Trophoblast cell (in vitro differentiated cells and primary cell): ENCODE data around the gene MYO5B.
"Not testable (repeated sequence)": the region's sequence is repeated elsewhere in the genome, so short reads cannot be mapped to it uniquely, and the experiment has no call there.

Experiments used
- DNase-seq, 2 donors: peaks; one replicate each; pipeline ENCODE4 v3.0.0-alpha.2; 2016
- H2AFZ ChIP-seq: 2 replicates; pipeline ENCODE4 v1.6.1; 2013; ENCODE audit warnings: low read length, moderate library complexity, mild to moderate bottlenecking; ENCODE audit not compliant: insufficient read depth, poor library complexity
- H2AK5ac ChIP-seq: 2 replicates; pipeline ENCODE4 v1.6.1; 2013; ENCODE audit warnings: mild to moderate bottlenecking, low read length
- H2BK120ac ChIP-seq: 2 replicates; pipeline ENCODE4 v1.6.1; 2013; ENCODE audit warnings: low read length, mild to moderate bottlenecking, moderate library complexity; ENCODE audit not compliant: insufficient read depth, poor library complexity
- H2BK12ac ChIP-seq: 2 replicates; pipeline ENCODE4 v1.6.1; 2013; ENCODE audit warnings: mild to moderate bottlenecking, low read length, moderate library complexity
- H2BK5ac ChIP-seq: 2 replicates; pipeline ENCODE4 v1.6.1; 2013; ENCODE audit warnings: low read length, low read depth, moderate library complexity, mild to moderate bottlenecking; ENCODE audit not compliant: poor library complexity
- H3K14ac ChIP-seq: 2 replicates; pipeline ENCODE4 v1.6.1; 2013; ENCODE audit warnings: mild to moderate bottlenecking, low read length
- H3K18ac ChIP-seq: 2 replicates; pipeline ENCODE4 v1.6.1; 2013; ENCODE audit warnings: mild to moderate bottlenecking, low read length
- H3K23ac ChIP-seq: 2 replicates; pipeline ENCODE4 v1.6.1; 2013; ENCODE audit warnings: low read length
- H3K27ac ChIP-seq: 2 replicates; pipeline ENCODE4 v1.5.1; 2013; ENCODE audit warnings: low read depth, mild to moderate bottlenecking, inconsistent platforms, low read length, moderate library complexity
- H3K27me3 ChIP-seq: 2 replicates; pipeline ENCODE4 v1.6.1; 2013; ENCODE audit warnings: inconsistent platforms, mild to moderate bottlenecking, low read length, moderate library complexity; ENCODE audit not compliant: insufficient read depth
- H3K36me3 ChIP-seq, 2 experiments: 1 replicate in 1 of 2; 2 replicates in 1 of 2; pipeline ENCODE4 v1.6.1; 2013; ENCODE audit warnings: low read length in 2 of 2, mild to moderate bottlenecking in 2 of 2, moderate library complexity in 1 of 2; ENCODE audit not compliant: insufficient read depth in 2 of 2, control insufficient read depth in 1 of 2
- H3K4ac ChIP-seq: 2 replicates; pipeline ENCODE4 v1.6.1; 2013; ENCODE audit warnings: low read depth, mild to moderate bottlenecking, low read length, moderate library complexity
- H3K4me1 ChIP-seq, 2 experiments: 1 replicate in 1 of 2; 2 replicates in 1 of 2; pipeline ENCODE4 v1.6.1; 2013; ENCODE audit warnings: low read length in 2 of 2, mild to moderate bottlenecking in 2 of 2, moderate library complexity in 1 of 2; ENCODE audit not compliant: insufficient read depth in 2 of 2, control insufficient read depth in 1 of 2
- H3K4me2 ChIP-seq: 2 replicates; pipeline ENCODE4 v1.6.1; 2013; ENCODE audit warnings: inconsistent platforms, mild to moderate bottlenecking, low read length, moderate library complexity
- H3K4me3 ChIP-seq: 2 replicates; pipeline ENCODE4 v1.5.1; 2013; ENCODE audit warnings: mild to moderate bottlenecking, low read depth, low read length, inconsistent platforms
- H3K79me1 ChIP-seq: one replicate; pipeline ENCODE4 v1.6.1; 2013; ENCODE audit warnings: low read length
- H3K79me2 ChIP-seq: 2 replicates; pipeline ENCODE4 v1.6.1; 2013; ENCODE audit warnings: low read length, mild to moderate bottlenecking; ENCODE audit not compliant: control insufficient read depth, insufficient read depth, poor library complexity
- H3K9ac ChIP-seq: 2 replicates; pipeline ENCODE4 v1.6.1; 2013; ENCODE audit warnings: mild to moderate bottlenecking, low read length
- H3K9me3 ChIP-seq: 2 replicates; pipeline ENCODE4 v1.6.1; 2013; ENCODE audit warnings: low read depth, mild to moderate bottlenecking, control low read depth, inconsistent platforms, low read length; ENCODE audit not compliant: insufficient read depth
- H4K12ac ChIP-seq: 2 replicates; pipeline ENCODE4 v1.6.1; 2013; ENCODE audit warnings: low read depth, mild to moderate bottlenecking, low read length, moderate library complexity
- H4K8ac ChIP-seq: 2 replicates; pipeline ENCODE4 v1.6.1; 2013; ENCODE audit warnings: low read depth, mild to moderate bottlenecking, low read length, moderate library complexity
- H4K91ac ChIP-seq: one replicate; pipeline ENCODE4 v1.6.1; 2013; ENCODE audit warnings: low read depth, mild to moderate bottlenecking, low read length, moderate library complexity
- WGBS: extraction: QIAGEN DNeasy Blood & Tissue Kit; methylation state at CpG from one replicate; pipeline ENCODE4 v1.1.7; 2013; ENCODE audit warnings: missing lambda C conversion rate; ENCODE audit not compliant: insufficient read length, insufficient coverage; ENCODE audit errors: extremely low coverage; 5-methylcytosine and 5-hydroxymethylcytosine counted together

The MYO5B gene

DNA sequence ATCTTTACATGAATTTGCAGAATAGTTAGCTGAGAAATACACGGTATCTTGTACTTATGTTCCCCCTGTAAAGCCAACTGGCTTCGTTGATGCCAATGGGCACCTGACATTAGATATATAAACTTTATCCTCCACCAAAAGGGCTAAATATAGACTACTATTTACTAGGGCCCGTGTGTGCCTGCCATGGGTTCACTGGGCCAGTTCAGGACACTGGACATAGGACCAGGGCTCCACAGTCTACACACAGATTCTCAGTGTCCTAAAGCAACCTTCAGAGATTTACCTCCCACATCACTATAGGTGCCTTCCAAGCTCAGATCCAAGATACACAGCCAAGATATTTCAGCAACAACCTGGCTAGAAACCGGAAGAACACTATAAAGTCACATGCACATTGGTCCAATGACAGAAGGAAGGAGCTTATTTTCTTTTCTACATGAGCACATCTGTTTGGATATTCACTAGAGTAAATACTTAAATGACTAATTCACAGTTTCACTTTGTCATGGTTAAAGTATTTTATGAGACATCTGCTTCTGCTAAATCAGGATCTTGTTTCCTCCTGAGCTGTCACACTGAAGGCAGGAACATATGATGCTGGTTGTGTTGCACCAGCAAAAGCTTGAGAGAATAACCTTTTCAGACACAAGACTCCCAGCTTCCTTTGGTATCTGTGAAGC is 95.1 kb downstream of the MYO5B start:
- Histone ChIP-seq H3K27ac (no peak overlapping the region), H3K4me3 (no peak overlapping the region), H3K36me3 (no peaks in the 10 kb centered on the region), H3K14ac (no peak overlapping the region), H3K79me2 (no peaks in the 10 kb centered on the region), H3K23ac (no peak overlapping the region), H3K27me3 (no peaks in the 10 kb centered on the region), H3K79me1 (no peaks in the 10 kb centered on the region), H3K9ac (no peak overlapping the region), H4K12ac (no peak overlapping the region), H3K4me1 (peaks cover 4 to 11% of the 10 kb centered on the region in 2 experiments), H2BK12ac (no peak overlapping the region), H3K4ac (no peak overlapping the region), H3K18ac (no peak overlapping the region), H2AK5ac (no peak overlapping the region), H2AFZ (no peak overlapping the region), H2BK120ac (no peak overlapping the region), H3K9me3 (no peaks in the 10 kb centered on the region), H4K8ac (no peak overlapping the region), H2BK5ac (no peak overlapping the region), H4K91ac (no peak overlapping the region), H3K4me2 (no peak overlapping the region)
- no CpG with 5 or more reads among the region's 4 CpGs for WGBS
- DNase-seq, result peak; percentile 36 to 62

DNA sequence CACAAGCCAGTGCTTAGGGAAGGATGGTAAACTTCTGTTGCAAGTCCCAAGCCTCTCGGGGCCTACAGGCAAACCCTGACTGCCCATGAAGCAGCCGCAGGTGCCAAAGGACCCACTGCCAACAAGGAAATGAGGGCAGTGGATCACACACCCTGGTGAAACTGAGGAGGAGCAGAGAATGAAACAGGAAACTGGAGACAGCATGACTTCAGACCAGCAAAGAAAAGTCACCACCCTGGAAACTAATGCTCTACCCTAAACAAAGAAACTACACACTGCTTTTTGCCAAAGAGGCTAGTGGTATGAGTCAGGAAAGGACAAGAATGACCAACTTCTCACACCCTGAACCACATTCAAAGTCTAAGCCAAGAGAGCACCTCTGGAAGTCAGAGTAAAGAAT is 97.2 kb downstream of the MYO5B start:
- WGBS, result no CpG with 5 or more reads among the region's 2 CpGs
- Histone ChIP-seq H2BK120ac (no peak overlapping the region), H2AK5ac (no peak overlapping the region), H2BK5ac (no peak overlapping the region), H3K27me3 (no peaks in the 10 kb centered on the region), H3K36me3 (no peaks in the 10 kb centered on the region), H2AFZ (no peak overlapping the region), H3K23ac (no peak overlapping the region), H2BK12ac (no peak overlapping the region), H3K9me3 (no peaks in the 10 kb centered on the region), H3K14ac (peak overlapping the region; percentile 54), H4K91ac (no peak overlapping the region), H3K79me1 (peaks cover 7% of the 10 kb centered on the region), H3K9ac (no peak overlapping the region), H4K12ac (no peak overlapping the region), H4K8ac (no peak overlapping the region), H3K79me2 (no peaks in the 10 kb centered on the region), H3K4me2 (no peak overlapping the region), H3K27ac (no peak overlapping the region), H3K4me3 (no peak overlapping the region), H3K4me1 (peaks cover 9 to 17% of the 10 kb centered on the region in 2 experiments), H3K18ac (peak overlapping the region; percentile 39), H3K4ac (no peak overlapping the region)
- no peak for DNase-seq

- no peaks in the 10 kb centered on the region for H3K36me3 ChIP-seq
- no peak overlapping the region for H2BK5ac ChIP-seq
- H3K4me1 ChIP-seq, result peaks cover 13 to 21% of the 10 kb centered on the region in 2 experiments
- no peak overlapping the region for H2AK5ac ChIP-seq
- H4K8ac ChIP-seq, result no peak overlapping the region
- WGBS, result no CpG with 5 or more reads among the region's 3 CpGs
- H3K79me2 ChIP-seq, result no peaks in the 10 kb centered on the region
- no peak overlapping the region for H2BK12ac ChIP-seq
- peaks cover 11% of the 10 kb centered on the region for H3K79me1 ChIP-seq
- no peaks in the 10 kb centered on the region for H3K9me3 ChIP-seq
- H3K23ac ChIP-seq, result no peak overlapping the region
- H2BK120ac ChIP-seq, result no peak overlapping the region
- H3K14ac ChIP-seq, result no peak overlapping the region
- no peak overlapping the region for H4K12ac ChIP-seq
- H3K4me3 ChIP-seq, result no peak overlapping the region
- no peak overlapping the region for H3K18ac ChIP-seq
- DNase-seq, result no peak
- no peak overlapping the region for H3K4ac ChIP-seq
- no peak overlapping the region for H3K27ac ChIP-seq
- no peak overlapping the region for H4K91ac ChIP-seq
- no peak overlapping the region for H3K4me2 ChIP-seq
- no peak overlapping the region for H3K9ac ChIP-seq
- H2AFZ ChIP-seq, result no peak overlapping the region
- H3K27me3 ChIP-seq, result no peaks in the 10 kb centered on the region
These were observed 98.0 kb downstream of the MYO5B start for GRCh38 chr18:50096766-50097435.

- not testable (repeated sequence) for H3K9ac ChIP-seq, H4K12ac ChIP-seq, H3K4ac ChIP-seq, H2AFZ ChIP-seq, H3K27me3 ChIP-seq, H4K8ac ChIP-seq, H3K4me2 ChIP-seq, H3K18ac ChIP-seq, H3K36me3 ChIP-seq, H2BK5ac ChIP-seq, H2BK12ac ChIP-seq, H3K14ac ChIP-seq, H3K23ac ChIP-seq, H3K9me3 ChIP-seq, H2AK5ac ChIP-seq, H3K79me2 ChIP-seq, H3K4me3 ChIP-seq, H3K27ac ChIP-seq
- Histone ChIP-seq H2BK120ac (peak overlapping the region; percentile 21), H3K79me1 (peaks cover 17% of the 10 kb centered on the region), H3K4me1 (peaks cover 23 to 34% of the 10 kb centered on the region in 2 experiments), H4K91ac (peak overlapping the region; percentile 44)
- no CpG with 5 or more reads among the region's 5 CpGs for WGBS
- peak in 1 of 2 donors; percentile 24 for DNase-seq
These were observed 100.2 kb downstream of the MYO5B start for GRCh38 chr18:50094786-50095185.
